ENCODE data around the gene FIGNL1.

Gene FIGNL1

GRCh38 chr7:50428911-50429310 lies 21.2 kb downstream of the FIGNL1 start:
- no peak overlapping the region for H3K4me3 ChIP-seq (ENCODE audit: low read depth, low read length)
- no peak for TF ChIP-seq CTCF (IDR thresholded peaks at IDR 0.05; ENCODE audit: low read depth, low read length)

- no peak overlapping the region for H3K4me3 ChIP-seq (ENCODE audit: low read depth, low read length)
- no peak for TF ChIP-seq CTCF (IDR thresholded peaks at IDR 0.05; ENCODE audit: low read depth, low read length)
These were observed 22.6 kb downstream of the FIGNL1 start for GRCh38 chr7:50427518-50427917.

GRCh38 chr7:50426280-50427045 lies 23.7 kb downstream of the FIGNL1 start:
- H3K4me3 ChIP-seq (ENCODE audit: low read depth, low read length) = no peak overlapping the region
- no peak for TF ChIP-seq CTCF (IDR thresholded peaks at IDR 0.05; ENCODE audit: low read depth, low read length)

GRCh38 chr7:50425318-50425717 lies 24.8 kb downstream of the FIGNL1 start:
- no peak overlapping the region for H3K4me3 ChIP-seq (ENCODE audit: low read depth, low read length)
- no peak for TF ChIP-seq CTCF (IDR thresholded peaks at IDR 0.05; ENCODE audit: low read depth, low read length)

DNA sequence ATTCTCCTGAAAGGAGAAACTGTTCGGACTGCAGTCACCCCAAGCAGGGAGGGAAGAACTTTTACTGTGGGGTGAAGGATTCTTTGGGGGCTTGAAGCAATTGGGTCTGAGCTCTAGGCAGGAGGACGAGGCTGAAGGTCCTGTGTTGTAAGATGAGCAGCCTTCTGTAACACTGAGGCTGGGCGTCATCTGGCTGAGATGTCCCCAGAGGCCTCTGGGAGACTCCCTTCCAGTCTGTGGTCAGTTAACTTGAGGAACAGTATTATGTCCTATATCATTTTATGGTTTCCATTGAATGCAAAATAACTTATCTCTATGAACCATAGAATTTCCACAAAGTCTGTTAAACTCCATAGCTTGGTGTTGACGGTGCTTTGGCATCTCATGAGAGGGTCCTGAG lies 26.3 kb downstream of the FIGNL1 start:
- no peak overlapping the region for H3K4me3 ChIP-seq (ENCODE audit: low read depth, low read length)
- no peak for TF ChIP-seq CTCF (IDR thresholded peaks at IDR 0.05; ENCODE audit: low read depth, low read length)

GRCh38 chr7:50422858-50423257 lies 27.3 kb downstream of the FIGNL1 start:
- H3K4me3 ChIP-seq (ENCODE audit: low read depth, low read length) = no peak overlapping the region
- no peak for TF ChIP-seq CTCF (IDR thresholded peaks at IDR 0.05; ENCODE audit: low read depth, low read length)

DNA sequence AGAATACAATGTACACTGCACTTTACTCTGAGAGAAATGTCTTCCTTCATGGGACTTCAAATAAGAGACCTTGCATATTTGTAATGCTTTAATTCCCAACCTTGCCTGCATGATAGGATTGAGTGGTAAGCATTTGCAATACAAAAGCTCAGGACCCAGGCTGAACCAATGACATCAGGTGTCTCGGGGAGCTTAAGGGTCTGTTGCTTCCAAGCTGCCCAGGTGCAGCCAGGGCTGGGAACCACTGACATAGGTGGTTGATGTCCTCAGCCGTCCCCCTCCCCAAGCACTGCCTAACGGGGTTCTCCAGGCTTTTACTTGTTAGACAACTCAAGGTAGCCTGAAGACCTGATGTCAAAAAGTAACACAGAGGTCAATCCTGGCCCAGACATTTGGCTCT lies 29.1 kb downstream of the FIGNL1 start:
- no peak overlapping the region for H3K4me3 ChIP-seq (ENCODE audit: low read depth, low read length)
- no peak for TF ChIP-seq CTCF (IDR thresholded peaks at IDR 0.05; ENCODE audit: low read depth, low read length)

Data from WI38 (cell line).